ENCODE measurements around the gene CACNB2. TPM values are rescaled to one million over a fixed set of nuclear protein-coding genes. Genes with fewer than 3 reads are reported as not detected.

Gene CACNB2
- total and polyA plus RNA-seq, 4 donors: 0.38 to 3.1 (median 0.83) TPM

DNA sequence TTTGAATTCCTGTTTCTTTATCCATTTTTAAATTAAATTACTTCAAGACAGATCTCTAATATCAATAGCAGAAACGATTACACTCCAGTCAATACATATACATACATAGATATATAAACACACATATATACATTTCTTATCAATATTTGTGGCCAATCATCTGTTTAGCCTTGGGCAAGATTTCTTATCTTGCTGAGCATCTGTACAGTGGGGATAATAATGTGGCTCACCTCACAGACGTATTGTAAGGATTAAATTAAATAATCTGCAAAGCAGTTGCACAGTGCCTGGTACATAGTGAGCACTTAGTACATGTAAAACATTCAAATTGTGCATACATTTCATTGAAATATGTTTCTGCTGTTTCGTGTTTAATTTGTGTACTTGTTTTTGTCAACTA, 17.5 kb upstream of the CACNB2 start:
- Histone ChIP-seq H3K9me3 (ENCODE audit: control insufficient read depth in 4 of 4, low read length in 3 of 4) (no peaks in the 10 kb centered on the region), H3K4me3 (ENCODE audit: low read depth in 1 of 3, low read length in 3 of 3) (no peak overlapping the region), H3K9ac (ENCODE audit: low read depth in 1 of 2, low read length in 2 of 2) (no peak overlapping the region), H3K4me1 (ENCODE audit: control insufficient read depth in 4 of 4, insufficient read depth in 4 of 4, low read length in 3 of 4) (no peaks in the 10 kb centered on the region), H3K36me3 (ENCODE audit: control insufficient read depth in 4 of 4, insufficient read depth in 3 of 4, low read depth in 1 of 4, low read length in 3 of 4) (no peaks in the 10 kb centered on the region), H3K27me3 (ENCODE audit: control insufficient read depth in 4 of 4, insufficient read depth in 4 of 4, low read length in 3 of 4) (no peaks in the 10 kb centered on the region), H3K27ac (ENCODE audit: low read depth in 1 of 2, low read length in 2 of 2) (no peak overlapping the region)
- TF ChIP-seq SP1 (IDR thresholded peaks at IDR 0.05) (no peak), JUND (IDR thresholded peaks at IDR 0.05) (no peak), HNF4A (conservative IDR thresholded peaks at IDR 0.05) (no peak), RAD21 (IDR thresholded peaks at IDR 0.05) (no peak), FOXA2 (IDR thresholded peaks at IDR 0.05) (no peak), YY1 (IDR thresholded peaks at IDR 0.05) (no peak), RXRA (IDR thresholded peaks at IDR 0.05) (no peak), GABPA (IDR thresholded peaks at IDR 0.05 in 1 of 2, conservative IDR thresholded peaks at IDR 0.05 in 1 of 2) (no peak), FOXA1 (IDR thresholded peaks at IDR 0.05) (no peak), NR2F2 (IDR thresholded peaks at IDR 0.05) (no peak)
- TF ChIP-seq, protein P1, sequence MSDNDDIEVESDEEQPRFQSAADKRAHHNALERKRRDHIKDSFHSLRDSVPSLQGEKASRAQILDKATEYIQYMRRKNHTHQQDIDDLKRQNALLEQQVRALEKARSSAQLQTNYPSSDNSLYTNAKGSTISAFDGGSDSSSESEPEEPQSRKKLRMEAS (IDR thresholded peaks at IDR 0.05): no peak
- TF ChIP-seq, protein P2, sequence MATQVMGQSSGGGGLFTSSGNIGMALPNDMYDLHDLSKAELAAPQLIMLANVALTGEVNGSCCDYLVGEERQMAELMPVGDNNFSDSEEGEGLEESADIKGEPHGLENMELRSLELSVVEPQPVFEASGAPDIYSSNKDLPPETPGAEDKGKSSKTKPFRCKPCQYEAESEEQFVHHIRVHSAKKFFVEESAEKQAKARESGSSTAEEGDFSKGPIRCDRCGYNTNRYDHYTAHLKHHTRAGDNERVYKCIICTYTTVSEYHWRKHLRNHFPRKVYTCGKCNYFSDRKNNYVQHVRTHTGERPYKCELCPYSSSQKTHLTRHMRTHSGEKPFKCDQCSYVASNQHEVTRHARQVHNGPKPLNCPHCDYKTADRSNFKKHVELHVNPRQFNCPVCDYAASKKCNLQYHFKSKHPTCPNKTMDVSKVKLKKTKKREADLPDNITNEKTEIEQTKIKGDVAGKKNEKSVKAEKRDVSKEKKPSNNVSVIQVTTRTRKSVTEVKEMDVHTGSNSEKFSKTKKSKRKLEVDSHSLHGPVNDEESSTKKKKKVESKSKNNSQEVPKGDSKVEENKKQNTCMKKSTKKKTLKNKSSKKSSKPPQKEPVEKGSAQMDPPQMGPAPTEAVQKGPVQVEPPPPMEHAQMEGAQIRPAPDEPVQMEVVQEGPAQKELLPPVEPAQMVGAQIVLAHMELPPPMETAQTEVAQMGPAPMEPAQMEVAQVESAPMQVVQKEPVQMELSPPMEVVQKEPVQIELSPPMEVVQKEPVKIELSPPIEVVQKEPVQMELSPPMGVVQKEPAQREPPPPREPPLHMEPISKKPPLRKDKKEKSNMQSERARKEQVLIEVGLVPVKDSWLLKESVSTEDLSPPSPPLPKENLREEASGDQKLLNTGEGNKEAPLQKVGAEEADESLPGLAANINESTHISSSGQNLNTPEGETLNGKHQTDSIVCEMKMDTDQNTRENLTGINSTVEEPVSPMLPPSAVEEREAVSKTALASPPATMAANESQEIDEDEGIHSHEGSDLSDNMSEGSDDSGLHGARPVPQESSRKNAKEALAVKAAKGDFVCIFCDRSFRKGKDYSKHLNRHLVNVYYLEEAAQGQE (IDR thresholded peaks at IDR 0.05): no peak
- TF ChIP-seq, protein P3, sequence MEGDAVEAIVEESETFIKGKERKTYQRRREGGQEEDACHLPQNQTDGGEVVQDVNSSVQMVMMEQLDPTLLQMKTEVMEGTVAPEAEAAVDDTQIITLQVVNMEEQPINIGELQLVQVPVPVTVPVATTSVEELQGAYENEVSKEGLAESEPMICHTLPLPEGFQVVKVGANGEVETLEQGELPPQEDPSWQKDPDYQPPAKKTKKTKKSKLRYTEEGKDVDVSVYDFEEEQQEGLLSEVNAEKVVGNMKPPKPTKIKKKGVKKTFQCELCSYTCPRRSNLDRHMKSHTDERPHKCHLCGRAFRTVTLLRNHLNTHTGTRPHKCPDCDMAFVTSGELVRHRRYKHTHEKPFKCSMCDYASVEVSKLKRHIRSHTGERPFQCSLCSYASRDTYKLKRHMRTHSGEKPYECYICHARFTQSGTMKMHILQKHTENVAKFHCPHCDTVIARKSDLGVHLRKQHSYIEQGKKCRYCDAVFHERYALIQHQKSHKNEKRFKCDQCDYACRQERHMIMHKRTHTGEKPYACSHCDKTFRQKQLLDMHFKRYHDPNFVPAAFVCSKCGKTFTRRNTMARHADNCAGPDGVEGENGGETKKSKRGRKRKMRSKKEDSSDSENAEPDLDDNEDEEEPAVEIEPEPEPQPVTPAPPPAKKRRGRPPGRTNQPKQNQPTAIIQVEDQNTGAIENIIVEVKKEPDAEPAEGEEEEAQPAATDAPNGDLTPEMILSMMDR (IDR thresholded peaks at IDR 0.05; ENCODE audit: low read depth, low read length, missing input control): no peak
- TF ChIP-seq, protein P4, sequence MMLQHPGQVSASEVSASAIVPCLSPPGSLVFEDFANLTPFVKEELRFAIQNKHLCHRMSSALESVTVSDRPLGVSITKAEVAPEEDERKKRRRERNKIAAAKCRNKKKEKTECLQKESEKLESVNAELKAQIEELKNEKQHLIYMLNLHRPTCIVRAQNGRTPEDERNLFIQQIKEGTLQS (IDR thresholded peaks at IDR 0.05): no peak
- 78% methylated on average over 3 of the region's 3 CpGs for WGBS
- DNase-seq (ENCODE audit: low spot score): no peak

DNA sequence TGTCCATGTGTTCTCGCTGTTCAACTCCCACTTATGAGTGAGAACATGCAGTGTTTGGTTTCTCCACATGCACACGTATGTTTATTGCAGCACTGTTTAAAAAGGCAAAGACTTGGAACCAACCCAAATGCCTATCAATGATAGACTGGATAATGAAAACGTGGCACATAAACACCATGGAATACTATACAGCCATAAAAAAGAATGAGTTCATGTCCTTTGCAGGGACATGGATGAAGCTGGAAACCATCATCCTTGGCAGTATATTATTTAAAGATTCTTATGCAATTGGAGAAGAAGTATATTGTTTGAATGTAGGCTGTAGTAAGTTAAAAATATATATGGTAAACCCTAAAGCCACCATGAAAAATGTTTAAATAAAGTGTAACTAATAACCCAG, 7.2 kb upstream of the CACNB2 start:
- TF ChIP-seq FOXA1 (IDR thresholded peaks at IDR 0.05) (no peak), FOXA2 (IDR thresholded peaks at IDR 0.05) (no peak), SP1 (IDR thresholded peaks at IDR 0.05) (no peak), JUND (IDR thresholded peaks at IDR 0.05) (no peak), NR2F2 (IDR thresholded peaks at IDR 0.05) (no peak), RAD21 (IDR thresholded peaks at IDR 0.05) (no peak), HNF4G (IDR thresholded peaks at IDR 0.05) (no peak), YY1 (IDR thresholded peaks at IDR 0.05) (no peak)
- TF ChIP-seq, protein P2 (IDR thresholded peaks at IDR 0.05): no peak
- TF ChIP-seq, protein P1 (IDR thresholded peaks at IDR 0.05): no peak
- TF ChIP-seq, protein P5, sequence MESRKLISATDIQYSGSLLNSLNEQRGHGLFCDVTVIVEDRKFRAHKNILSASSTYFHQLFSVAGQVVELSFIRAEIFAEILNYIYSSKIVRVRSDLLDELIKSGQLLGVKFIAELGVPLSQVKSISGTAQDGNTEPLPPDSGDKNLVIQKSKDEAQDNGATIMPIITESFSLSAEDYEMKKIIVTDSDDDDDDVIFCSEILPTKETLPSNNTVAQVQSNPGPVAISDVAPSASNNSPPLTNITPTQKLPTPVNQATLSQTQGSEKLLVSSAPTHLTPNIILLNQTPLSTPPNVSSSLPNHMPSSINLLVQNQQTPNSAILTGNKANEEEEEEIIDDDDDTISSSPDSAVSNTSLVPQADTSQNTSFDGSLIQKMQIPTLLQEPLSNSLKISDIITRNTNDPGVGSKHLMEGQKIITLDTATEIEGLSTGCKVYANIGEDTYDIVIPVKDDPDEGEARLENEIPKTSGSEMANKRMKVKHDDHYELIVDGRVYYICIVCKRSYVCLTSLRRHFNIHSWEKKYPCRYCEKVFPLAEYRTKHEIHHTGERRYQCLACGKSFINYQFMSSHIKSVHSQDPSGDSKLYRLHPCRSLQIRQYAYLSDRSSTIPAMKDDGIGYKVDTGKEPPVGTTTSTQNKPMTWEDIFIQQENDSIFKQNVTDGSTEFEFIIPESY (IDR thresholded peaks at IDR 0.05): no peak
- H3K4me1 ChIP-seq (ENCODE audit: control insufficient read depth in 4 of 4, insufficient read depth in 4 of 4, low read length in 3 of 4): no peaks in the 10 kb centered on the region
- no peak for DNase-seq (ENCODE audit: low spot score)
- no peaks in the 10 kb centered on the region for H3K36me3 ChIP-seq (ENCODE audit: control insufficient read depth in 4 of 4, insufficient read depth in 3 of 4, low read depth in 1 of 4, low read length in 3 of 4)
- no peak overlapping the region for H3K9ac ChIP-seq (ENCODE audit: low read depth in 1 of 2, low read length in 2 of 2)
- H3K9me3 ChIP-seq (ENCODE audit: control insufficient read depth in 4 of 4, low read length in 3 of 4): no peaks in the 10 kb centered on the region
- 77% methylated on average over 3 of the region's 3 CpGs for WGBS
- peaks cover 0 to 4% (median 0%) of the 10 kb centered on the region in 4 donors for H3K27me3 ChIP-seq (ENCODE audit: control insufficient read depth in 4 of 4, insufficient read depth in 4 of 4, low read length in 3 of 4)
- H3K4me3 ChIP-seq (ENCODE audit: low read depth in 1 of 3, low read length in 3 of 3): no peak overlapping the region
- H3K27ac ChIP-seq (ENCODE audit: low read depth in 1 of 2, low read length in 2 of 2): no peak overlapping the region

Measured in liver (tissue), 9 donors.